Ovary (tissue), 9 donors: Measurements from ENCODE around the gene ITSN1. TPM values are rescaled to one million over a fixed set of nuclear protein-coding genes. Genes with fewer than 3 reads are reported as not detected.
A peak's percentile ranks its signal among the peaks of the same experiment; 100 is the strongest.

Experiments used
- DNase-seq, 5 donors: peaks; one replicate each; pipeline ENCODE4 v3.0.0-alpha.2; 2019 to 2020
- H3K27ac ChIP-seq, 2 donors: fragments of 200-600 bp; one replicate each; pipeline versions ENCODE4 v1.5.1 to v1.8.0; 2019 to 2022
- H3K27me3 ChIP-seq: fragments of 200-600 bp; one replicate; pipeline ENCODE4 v1.8.0; 2022
- H3K36me3 ChIP-seq: fragments of 200-600 bp; sonication (generic); one replicate; pipeline ENCODE4 v1.5.1; 2019
- H3K4me1 ChIP-seq: one replicate; pipeline ENCODE4 v1.8.1; 2013; ENCODE audit warnings: mild to moderate bottlenecking, moderate library complexity; ENCODE audit not compliant: insufficient read depth
- H3K4me3 ChIP-seq: fragments of 200-600 bp; sonication (generic); one replicate; pipeline ENCODE4 v1.5.1; 2017
- H3K9me3 ChIP-seq, 2 donors: fragments of 200-600 bp in 1 of 2; sonication (generic) in 1 of 2; one replicate each; pipeline versions ENCODE4 v1.5.1 to v1.8.1; 2013 to 2019; ENCODE audit warnings: mild to moderate bottlenecking in 1 of 2, moderate library complexity in 1 of 2
- EP300 ChIP-seq: sonication (generic); formaldehyde crosslinking; IDR thresholded peaks from one replicate; pipeline ENCODE4 v1.6.1; 2017; ENCODE audit warnings: antibody characterized with exemption
- POLR2A ChIP-seq: fragments of 450-650 bp; IDR thresholded peaks from one replicate; pipeline ENCODE4 v1.6.1; 2017; ENCODE audit warnings: antibody characterized with exemption, mild to moderate bottlenecking, moderate library complexity
- WGBS, 3 donors: extraction: QIAGEN DNeasy Blood & Tissue Kit in 1 of 3; methylation state at CpG; one replicate each; pipeline versions ENCODE4 v1.1.5 to v1.1.7; 2013 to 2017; 5-methylcytosine and 5-hydroxymethylcytosine counted together
- intact Hi-C, 4 donors: fragments of 100-400 bp; cut with DNase I; formaldehyde crosslinking; loops; one replicate each; pipeline versions ENCODE4 v1.11.0 to v1.15.1; 2022 to 2023
- polyA plus RNA-seq, 2 donors: library from polyadenylated mRNA; stranded (reverse); fragments of 200-250 nt in 1 of 2; fragments of 350-450 nt in 1 of 2; fragmentation: Illumina TruSeq in 1 of 2; extraction: RNeasy Lipid Tissue Mini Kit (QIAGEN cat#74804) in 1 of 2; gene quantifications; one replicate each; pipeline ENCODE4 v1.2.3, GENCODE V29; 2013 to 2014
- total RNA-seq, 7 donors: library from RNA; depleted of rRNA in 2 of 7; stranded (reverse); fragments of >200 nt in 2 of 7; fragmentation: NEBNext Ultra II Directional in 3 of 7; extraction: Animal tissue kit (Norgen Biotek cat#: 25700) in 3 of 7; gene quantifications; one replicate each; pipeline versions ENCODE4 v1.1.0 to v1.2.4, GENCODE V29; 2016 to 2023
- TF ChIP-seq, protein P1 (sequence below), 3 donors: fragments of 450-650 bp in 2 of 3; fragments of 200-600 bp in 1 of 3; IDR thresholded peaks; one replicate each; pipeline versions ENCODE4 v1.5.1 to v1.8.0; 2016 to 2022; ENCODE audit warnings: antibody characterized with exemption in 3 of 3, mild to moderate bottlenecking in 1 of 3
- donor health status: DM: no; HTN: no; CAD: no; lungs with moderate emphysema.
- donor health status: DM: no; HTN: no; CAD: no.
- donor health status: Bipolar disorder and iron deficiency.
- donor health status: DM: yes; HTN: yes; CAD: no.
- donor health status: DM: no; HTN: no; CAD: no.
- donor health status: DM: yes; HTN: yes; CAD: no.

ITSN1 gene
- total and polyA plus RNA-seq, 9 donors, result 22.6 to 61.3 (median 36.4) TPM

DNA sequence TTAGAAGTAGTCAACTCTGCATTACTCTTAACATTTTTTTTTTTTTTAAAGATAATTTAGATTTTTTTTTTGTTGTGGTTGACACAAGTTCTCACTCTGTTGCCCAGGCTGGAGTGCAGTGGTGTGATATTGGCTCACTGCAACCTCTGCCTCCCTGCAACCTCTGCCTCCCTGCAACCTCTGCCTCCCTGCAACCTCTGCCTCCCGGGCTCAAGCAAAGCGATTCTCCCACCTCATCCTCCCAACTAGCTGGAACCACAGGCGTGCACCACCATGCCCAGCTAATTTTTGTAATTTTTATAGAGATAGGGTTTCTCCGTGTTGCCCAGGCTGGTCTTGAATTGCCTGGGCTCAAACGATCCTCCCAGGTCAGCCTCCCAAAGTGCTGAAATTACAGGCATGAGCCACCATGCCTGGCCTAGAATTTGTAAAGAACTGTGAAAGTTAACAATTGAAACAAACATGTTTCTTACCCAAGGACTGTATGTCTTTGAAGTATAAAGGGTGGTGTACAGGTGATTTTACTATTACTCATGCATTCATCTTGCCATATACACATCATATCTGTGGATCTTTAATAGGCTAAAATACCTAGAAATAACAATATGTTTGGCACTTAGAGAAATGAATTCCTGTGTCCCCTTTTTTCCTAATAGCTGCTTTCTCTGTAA is 158.6 kb downstream of the ITSN1 start:
- intact Hi-C loops, result no loop called here
- Histone ChIP-seq H3K4me3 (no peak overlapping the region), H3K9me3 (no peaks in the 10 kb centered on the region), H3K36me3 (no peaks in the 10 kb centered on the region), H3K27me3 (no peaks in the 10 kb centered on the region), H3K27ac (no peak overlapping the region), H3K4me1 (peaks cover 2% of the 10 kb centered on the region)
- TF ChIP-seq EP300 (no peak), POLR2A (no peak)
- TF ChIP-seq, protein P1, sequence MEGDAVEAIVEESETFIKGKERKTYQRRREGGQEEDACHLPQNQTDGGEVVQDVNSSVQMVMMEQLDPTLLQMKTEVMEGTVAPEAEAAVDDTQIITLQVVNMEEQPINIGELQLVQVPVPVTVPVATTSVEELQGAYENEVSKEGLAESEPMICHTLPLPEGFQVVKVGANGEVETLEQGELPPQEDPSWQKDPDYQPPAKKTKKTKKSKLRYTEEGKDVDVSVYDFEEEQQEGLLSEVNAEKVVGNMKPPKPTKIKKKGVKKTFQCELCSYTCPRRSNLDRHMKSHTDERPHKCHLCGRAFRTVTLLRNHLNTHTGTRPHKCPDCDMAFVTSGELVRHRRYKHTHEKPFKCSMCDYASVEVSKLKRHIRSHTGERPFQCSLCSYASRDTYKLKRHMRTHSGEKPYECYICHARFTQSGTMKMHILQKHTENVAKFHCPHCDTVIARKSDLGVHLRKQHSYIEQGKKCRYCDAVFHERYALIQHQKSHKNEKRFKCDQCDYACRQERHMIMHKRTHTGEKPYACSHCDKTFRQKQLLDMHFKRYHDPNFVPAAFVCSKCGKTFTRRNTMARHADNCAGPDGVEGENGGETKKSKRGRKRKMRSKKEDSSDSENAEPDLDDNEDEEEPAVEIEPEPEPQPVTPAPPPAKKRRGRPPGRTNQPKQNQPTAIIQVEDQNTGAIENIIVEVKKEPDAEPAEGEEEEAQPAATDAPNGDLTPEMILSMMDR (IDR thresholded peaks at IDR 0.05), result no peak
- WGBS, 3 donors, result 90 to 95% (median 93%) methylated on average over 5 of the region's 5 CpGs
- DNase-seq, result no peak

- Histone ChIP-seq H3K4me3 (no peak overlapping the region), H3K9me3 (no peaks in the 10 kb centered on the region), H3K4me1 (peaks cover 2% of the 10 kb centered on the region), H3K27me3 (no peaks in the 10 kb centered on the region), H3K36me3 (no peaks in the 10 kb centered on the region), H3K27ac (peak overlapping the region in 1 of 2 donors; percentile 0)
- WGBS, 3 donors, result 58 to 64% (median 63%) methylated on average over 8 of the region's 8 CpGs
- TF ChIP-seq POLR2A (no peak), EP300 (no peak)
- TF ChIP-seq, protein P1 (IDR thresholded peaks at IDR 0.05), result no peak
- DNase-seq, result no peak
- intact Hi-C loops, result no loop called here
Observed at GRCh38 chr21:33801424-33802405, 159.4 kb downstream of the ITSN1 start.

GRCh38 chr21:33802481-33802880 is 160.2 kb downstream of the ITSN1 start:
- Histone ChIP-seq H3K4me3 (no peak overlapping the region), H3K4me1 (peaks cover 2% of the 10 kb centered on the region), H3K9me3 (no peaks in the 10 kb centered on the region), H3K27me3 (no peaks in the 10 kb centered on the region), H3K27ac (peak overlapping the region in 1 of 2 donors; percentile 0), H3K36me3 (no peaks in the 10 kb centered on the region)
- TF ChIP-seq EP300 (no peak), POLR2A (no peak)
- TF ChIP-seq, protein P1 (IDR thresholded peaks at IDR 0.05), result no peak
- no peak for DNase-seq
- intact Hi-C loops, result no loop called here
- WGBS, 3 donors, result 7 to 19% (median 18%) methylated on average over 4 of the region's 4 CpGs

DNA sequence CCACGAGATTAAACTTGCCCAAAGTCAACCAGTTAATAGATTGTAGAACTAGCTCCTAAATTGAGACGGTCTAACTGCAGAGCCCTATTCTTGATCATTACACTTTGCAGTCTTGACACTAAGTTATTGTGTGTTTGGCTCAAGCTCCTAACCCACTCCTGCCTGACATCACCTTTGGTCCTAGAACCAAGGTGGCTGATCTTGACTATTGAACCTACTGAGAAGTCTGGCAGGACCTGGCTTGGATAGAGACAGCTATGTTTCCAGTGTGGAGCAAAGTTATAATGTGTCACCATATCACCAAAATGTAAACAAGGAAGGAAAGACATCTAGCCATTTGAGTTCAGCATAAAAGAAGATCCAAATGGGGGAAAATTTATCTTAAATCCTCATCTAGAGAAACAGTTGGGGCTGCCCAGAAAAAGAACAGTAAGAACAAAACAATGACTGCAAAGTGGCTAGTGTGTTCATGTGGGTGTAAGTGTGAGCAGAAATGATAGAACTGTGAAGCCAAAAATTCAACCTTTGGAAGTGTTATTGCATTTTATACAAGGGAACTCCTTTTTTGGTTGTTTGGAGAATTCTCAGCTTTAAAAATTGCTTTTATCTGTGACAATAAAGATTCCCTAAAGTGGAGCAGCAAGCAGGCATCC is 166.5 kb downstream of the ITSN1 start:
- Histone ChIP-seq H3K4me3 (no peak overlapping the region), H3K27ac (no peak overlapping the region), H3K4me1 (peaks cover 5% of the 10 kb centered on the region), H3K36me3 (no peaks in the 10 kb centered on the region), H3K27me3 (no peaks in the 10 kb centered on the region), H3K9me3 (no peaks in the 10 kb centered on the region)
- DNase-seq, result no peak
- TF ChIP-seq POLR2A, result no peak
- TF ChIP-seq, protein P1 (IDR thresholded peaks at IDR 0.05), result no peak
- TF ChIP-seq EP300, result no peak
- intact Hi-C loops, result no loop called here
- 91 to 95% (median 94%) methylated on average over 2 of the region's 2 CpGs for WGBS, 3 donors
